Measurements from ENCODE around the gene TNS4. TPM values are rescaled to one million over a fixed set of nuclear protein-coding genes. Genes with fewer than 3 reads are reported as not detected.

TNS4 gene
- total RNA-seq, 1 experiment from 2014 or later: not detected

DNA sequence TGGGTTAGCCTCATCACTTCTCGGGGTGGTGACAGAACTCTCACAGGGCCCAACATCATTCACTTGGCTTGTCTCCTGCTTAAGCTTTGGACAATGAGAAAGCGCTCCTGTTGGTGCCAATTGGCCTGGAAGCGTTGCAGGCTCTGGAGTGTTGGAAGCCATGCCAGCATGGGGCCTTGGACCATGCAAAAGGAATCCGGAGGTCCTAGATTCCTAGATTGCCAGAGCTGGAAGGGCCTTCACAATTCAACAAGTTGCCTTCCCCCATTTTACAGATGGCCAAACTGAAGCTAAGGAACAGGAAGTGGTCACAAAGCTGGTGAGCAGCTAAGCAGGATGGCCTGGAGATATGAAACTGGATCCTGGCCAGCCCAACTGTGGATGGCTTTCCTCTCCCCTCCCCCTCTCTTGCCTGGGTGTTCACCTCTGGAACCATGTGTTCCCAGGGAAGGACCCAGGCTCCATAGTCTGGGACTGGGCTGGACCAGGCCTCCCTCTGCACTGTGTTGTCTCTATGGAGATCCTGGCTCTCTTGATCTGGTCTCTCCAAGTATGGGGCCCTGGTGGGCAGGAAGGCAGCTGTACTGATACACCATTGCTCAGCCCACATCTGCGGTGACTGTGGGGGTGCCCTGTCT is 64.2 kb downstream of the TNS4 start:
- DNase-seq (ENCODE audit: low read depth): peak; percentile 38

DNA sequence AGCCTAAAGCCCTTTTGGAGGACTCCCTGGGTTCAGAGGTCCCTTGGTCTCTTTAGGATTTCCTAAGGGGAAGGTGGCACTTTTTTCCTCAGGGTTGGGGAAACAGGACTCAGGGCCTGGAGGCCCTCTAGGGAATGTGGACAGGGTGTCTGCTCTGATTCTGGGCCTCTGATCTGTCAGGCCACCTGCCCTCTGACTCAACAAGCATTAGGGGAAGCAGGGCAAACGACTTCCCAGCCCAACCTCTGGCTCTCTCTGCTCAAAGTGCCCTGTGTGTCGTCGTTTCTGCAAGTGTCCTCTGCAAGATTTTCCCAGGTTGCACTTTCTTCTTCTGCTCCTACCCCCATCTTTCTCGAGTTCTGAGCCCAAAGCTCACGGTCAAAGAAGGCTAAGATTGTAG is 64.8 kb downstream of the TNS4 start:
- no peak for DNase-seq (ENCODE audit: low read depth)

DNA sequence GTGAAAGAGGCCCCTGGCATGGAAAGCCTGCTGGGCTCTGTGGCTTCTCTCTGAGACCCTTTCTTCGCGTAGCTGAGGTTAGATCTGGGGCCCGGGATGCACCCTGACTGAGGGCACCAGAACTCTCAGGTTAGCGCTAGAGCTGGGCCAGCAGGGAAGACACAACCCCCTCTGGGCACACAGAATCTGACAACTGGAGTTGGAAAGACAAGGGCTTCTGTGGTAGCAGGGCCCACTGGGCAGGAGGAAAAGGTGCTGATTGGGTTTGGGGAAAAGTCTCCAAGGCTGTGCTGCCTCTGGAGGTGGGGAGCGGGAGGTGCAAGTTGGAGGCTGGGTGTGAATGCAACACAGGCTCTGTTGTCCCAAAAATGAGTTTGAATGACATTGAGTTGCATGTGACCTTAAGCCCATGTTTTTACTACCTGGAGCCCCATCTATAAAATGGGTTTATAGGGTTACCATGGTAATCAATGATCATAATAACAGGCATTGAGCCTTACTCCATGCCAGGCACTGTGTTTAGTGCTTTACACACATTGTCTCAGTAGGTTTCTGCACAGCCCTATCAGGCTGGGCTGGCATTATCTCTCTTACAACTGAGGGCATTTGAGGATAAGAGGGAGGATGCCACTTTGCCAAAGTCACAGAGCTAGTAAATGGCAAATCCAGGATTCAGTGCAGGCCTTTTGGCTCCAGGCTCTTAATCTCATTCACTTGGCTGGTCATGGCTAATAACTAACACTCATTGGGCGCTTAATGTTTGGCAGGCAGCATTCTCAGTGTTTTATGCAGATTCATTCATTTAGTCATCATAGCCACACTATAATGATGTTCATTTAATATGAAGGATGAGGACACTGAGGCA is 67.6 kb downstream of the TNS4 start:
- DNase-seq (ENCODE audit: low read depth): no peak

DNA sequence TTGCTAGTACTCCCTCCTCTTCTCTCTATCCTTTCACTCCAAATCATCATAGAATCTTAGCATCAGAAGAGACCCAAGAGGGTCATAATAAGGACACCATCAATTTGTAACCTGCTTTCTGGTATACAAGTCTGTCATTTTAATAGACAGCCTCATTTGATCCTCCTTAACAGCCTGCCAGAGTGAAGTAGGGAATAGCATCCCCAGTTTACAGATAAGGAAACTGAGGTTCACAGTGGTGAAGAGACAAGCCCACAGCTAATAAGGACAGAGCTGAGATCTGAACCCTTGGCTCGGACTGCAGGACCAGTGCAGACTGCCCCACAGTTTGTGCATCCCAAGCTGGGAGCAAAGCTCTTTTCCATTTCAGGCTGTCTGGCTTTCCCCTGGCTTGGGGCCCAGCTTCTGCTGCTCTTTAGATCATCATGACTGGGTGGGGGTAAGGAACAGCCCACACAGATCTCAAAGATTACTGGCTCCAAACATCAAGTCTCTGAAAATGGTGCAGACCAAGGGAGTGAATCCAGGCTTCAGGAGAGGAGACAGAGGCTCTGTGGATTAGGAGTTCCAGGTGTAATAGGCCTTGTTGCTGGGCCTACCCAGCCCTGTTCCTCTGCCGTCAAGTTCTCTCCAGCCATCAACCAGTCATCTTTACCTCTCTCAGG is 68.4 kb downstream of the TNS4 start:
- DNase-seq (ENCODE audit: low read depth): no peak

DNA sequence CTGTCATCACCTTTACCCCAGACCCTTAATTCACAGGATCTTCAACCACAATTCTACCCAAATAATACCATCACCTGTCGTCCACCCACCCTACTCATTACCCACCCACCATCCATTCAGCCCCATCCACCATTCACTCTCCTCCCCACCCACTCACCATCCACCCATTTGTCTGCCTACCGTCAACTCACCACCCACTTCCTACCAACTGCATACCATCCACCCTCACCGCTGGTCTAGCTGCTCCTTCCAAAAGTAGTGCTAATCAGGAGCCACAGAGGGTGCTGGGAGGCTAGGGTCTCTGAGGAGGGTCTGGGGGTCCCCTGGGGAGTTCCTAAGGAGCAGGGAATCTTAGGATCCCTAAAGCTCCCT is 70.2 kb downstream of the TNS4 start:
- no peak for DNase-seq (ENCODE audit: low read depth)

DNA sequence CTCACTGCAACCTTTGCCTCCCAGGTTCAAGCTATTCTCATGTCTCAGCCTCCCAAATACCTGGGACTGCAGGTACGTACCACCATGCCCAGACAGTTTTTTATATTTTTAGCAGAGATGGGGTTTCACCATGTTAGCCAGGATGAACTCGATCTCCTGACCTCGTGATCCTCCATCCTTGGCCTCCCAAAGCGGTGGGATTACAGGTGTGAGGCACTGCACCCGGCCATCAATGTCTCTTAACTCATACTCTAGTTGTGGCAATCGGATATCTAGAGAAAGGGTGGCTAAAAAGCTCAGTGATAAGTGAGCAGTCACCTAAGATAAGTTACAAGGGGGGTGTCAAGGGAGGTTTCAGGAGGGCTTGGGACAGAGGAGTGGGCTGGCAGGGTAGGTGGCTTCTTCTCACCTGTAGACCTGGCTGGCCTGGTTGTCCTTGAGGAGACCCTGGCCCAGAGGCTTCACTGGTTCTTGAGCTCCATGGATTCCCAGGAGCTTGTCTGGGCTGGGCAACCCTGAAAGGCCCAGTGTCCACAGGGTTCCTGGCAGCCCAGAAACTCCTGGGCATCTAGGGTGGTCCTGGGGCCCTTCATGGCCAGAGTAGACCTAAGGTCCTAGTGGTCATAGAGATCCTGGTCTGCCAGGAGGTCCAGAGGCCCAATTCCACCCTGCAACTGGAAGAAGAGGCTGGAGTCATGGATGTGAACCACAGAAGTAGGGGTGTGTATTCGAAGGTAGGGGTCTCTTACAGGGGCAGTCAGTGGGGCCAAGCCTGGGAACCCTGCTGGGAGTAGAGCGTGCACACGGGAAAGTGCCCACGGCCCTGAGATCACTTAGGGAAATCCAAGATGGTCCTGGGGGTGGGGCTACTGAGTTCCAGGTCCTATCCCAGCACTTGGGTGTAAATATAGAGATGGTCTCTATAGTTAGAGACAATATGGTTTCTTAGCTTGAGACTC is 70.9 kb downstream of the TNS4 start:
- no peak for DNase-seq (ENCODE audit: low read depth)

DNA sequence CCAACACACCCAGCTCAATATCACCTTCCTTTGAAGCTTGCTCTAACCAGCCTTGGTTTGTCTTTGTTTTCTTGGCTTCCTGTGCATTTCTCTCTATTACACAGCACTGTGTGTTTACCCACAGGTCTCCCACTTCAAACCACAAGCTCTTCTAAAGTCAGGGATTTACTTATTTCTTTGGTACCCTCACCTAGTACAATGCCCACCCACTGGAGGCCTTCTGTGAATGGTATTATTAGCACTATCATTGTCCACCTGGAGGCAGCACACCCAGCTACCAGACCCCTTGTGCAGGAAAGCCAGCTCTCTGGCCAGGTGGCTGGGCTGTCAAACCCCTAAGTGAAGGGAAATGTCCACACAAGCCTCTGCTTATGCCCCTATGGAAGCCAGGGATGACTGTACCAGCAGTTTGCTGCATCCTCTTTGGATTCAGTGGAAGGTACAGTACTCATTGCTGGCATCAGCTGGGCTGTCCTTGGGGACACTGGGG is 74.4 kb downstream of the TNS4 start:
- no peak for DNase-seq (ENCODE audit: low read depth)

Other genes starting within 250 kb of the TNS4 start
- 37.5 and 48.9 TPM in 2 replicates for gene CDC6, start 213.7 kb downstream of the TNS4 start, total RNA-seq (2014; rRNA removed; shearing (Covaris generic))
- gene RARA, start 192.4 kb downstream of the TNS4 start, total RNA-seq (2014; rRNA removed; shearing (Covaris generic)): 9.4 and 17.8 TPM in 2 replicates
- not detected in 2 replicates for gene GJD3, start 136.9 kb downstream of the TNS4 start, total RNA-seq (2014; rRNA removed; shearing (Covaris generic))
- gene TOP2A, start 83.7 kb downstream of the TNS4 start, total RNA-seq (2014; rRNA removed; shearing (Covaris generic)): 190 and 252 TPM in 2 replicates
- gene IGFBP4, start 58.2 kb downstream of the TNS4 start, total RNA-seq (2014; rRNA removed; shearing (Covaris generic)): 6.5 and 10.1 TPM in 2 replicates
- not detected in 2 replicates for gene CCR7, start 63.8 kb upstream of the TNS4 start, total RNA-seq (2014; rRNA removed; shearing (Covaris generic))
- gene SMARCE1, start 146.2 kb upstream of the TNS4 start, total RNA-seq (2014; rRNA removed; shearing (Covaris generic)): 60.9 and 95.0 TPM in 2 replicates
- gene KRT222, start 163.6 kb upstream of the TNS4 start, total RNA-seq (2014; rRNA removed; shearing (Covaris generic)): 0.07 TPM in 1 of 2 replicates, not detected in the other
- not detected in 2 replicates for gene KRT24, start 202.1 kb upstream of the TNS4 start, total RNA-seq (2014; rRNA removed; shearing (Covaris generic))

Measured in M059J (cell line).